ENCODE measurements around the gene NAGS.

- TF ChIP-seq POLR2AphosphoS5 (IDR thresholded peaks at IDR 0.05; ENCODE audit: borderline replicate concordance, low read depth, low read length) (no peak), EZH2 (IDR thresholded peaks at IDR 0.05) (no peak)
Measured at GRCh38 chr17:44039829-44040635, 35.6 kb downstream of the NAGS start.

All from SK-N-MC (cell line).